ENCODE measurements around the gene LECT2. TPM values are rescaled to one million over a fixed set of nuclear protein-coding genes. Genes with fewer than 3 reads are reported as not detected.
A peak's percentile ranks its signal among the peaks of the same experiment; 100 is the strongest.

Gene LECT2
- total RNA-seq, 2 donors from 2014 or later: not detected

DNA sequence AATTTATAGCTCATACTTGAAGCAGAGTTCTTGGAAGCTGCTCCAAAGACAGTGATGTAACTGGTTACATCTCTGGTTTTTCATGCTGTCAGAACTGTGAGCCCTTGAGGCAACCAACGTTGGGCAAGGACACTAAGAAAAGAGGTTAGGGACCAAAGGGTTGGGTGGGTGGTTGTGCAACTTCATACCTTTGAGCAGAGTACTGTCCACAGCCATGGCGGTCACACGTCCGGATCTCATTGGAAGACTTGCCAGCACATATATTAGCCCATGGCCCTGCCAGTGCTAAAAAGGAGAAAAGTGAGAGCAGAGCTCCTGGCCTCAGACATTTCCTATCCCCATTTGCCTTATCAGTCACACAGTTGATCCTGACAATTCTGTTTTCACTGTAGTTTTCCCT, 2.1 kb downstream of the LECT2 start:
- TF ChIP-seq, protein P1, sequence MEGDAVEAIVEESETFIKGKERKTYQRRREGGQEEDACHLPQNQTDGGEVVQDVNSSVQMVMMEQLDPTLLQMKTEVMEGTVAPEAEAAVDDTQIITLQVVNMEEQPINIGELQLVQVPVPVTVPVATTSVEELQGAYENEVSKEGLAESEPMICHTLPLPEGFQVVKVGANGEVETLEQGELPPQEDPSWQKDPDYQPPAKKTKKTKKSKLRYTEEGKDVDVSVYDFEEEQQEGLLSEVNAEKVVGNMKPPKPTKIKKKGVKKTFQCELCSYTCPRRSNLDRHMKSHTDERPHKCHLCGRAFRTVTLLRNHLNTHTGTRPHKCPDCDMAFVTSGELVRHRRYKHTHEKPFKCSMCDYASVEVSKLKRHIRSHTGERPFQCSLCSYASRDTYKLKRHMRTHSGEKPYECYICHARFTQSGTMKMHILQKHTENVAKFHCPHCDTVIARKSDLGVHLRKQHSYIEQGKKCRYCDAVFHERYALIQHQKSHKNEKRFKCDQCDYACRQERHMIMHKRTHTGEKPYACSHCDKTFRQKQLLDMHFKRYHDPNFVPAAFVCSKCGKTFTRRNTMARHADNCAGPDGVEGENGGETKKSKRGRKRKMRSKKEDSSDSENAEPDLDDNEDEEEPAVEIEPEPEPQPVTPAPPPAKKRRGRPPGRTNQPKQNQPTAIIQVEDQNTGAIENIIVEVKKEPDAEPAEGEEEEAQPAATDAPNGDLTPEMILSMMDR (IDR thresholded peaks at IDR 0.05): no peak
- no peaks in the 10 kb centered on the region for H3K9me3 ChIP-seq
- no peak overlapping the region for H3K27ac ChIP-seq
- H3K4me3 ChIP-seq: no peak overlapping the region
- H3K4me1 ChIP-seq (replicated peaks): no peaks in the 10 kb centered on the region
- no peaks in the 10 kb centered on the region for H3K36me3 ChIP-seq
- DNase-seq (ENCODE audit: low spot score): no peak
- no peaks in the 10 kb centered on the region for H3K27me3 ChIP-seq (replicated peaks; ENCODE audit: insufficient read depth)
- WGBS: 82% methylated on average over 4 of the region's 4 CpGs
- intact Hi-C loops (cut with DNase I): no loop called here

DNA sequence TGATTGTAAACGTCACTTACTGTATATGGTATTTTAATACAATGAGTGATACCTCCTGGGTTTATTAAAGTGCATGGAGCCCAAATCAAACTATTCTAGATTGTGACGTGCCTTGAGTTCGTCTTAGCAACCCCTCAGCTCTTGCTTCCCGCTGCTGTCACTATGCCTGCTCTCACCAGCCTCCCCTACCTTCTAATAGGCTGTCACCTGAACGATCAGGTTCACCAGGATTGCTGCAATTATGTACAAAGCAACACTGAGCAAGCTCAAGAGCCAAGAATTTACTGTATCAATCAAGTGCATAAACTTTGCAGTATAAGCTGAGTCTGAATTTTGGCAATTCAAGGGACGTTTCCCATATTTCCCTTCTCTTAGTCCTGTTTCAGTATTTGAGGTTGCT, 3.0 kb downstream of the LECT2 start:
- intact Hi-C loops (cut with DNase I): no loop called here

DNA sequence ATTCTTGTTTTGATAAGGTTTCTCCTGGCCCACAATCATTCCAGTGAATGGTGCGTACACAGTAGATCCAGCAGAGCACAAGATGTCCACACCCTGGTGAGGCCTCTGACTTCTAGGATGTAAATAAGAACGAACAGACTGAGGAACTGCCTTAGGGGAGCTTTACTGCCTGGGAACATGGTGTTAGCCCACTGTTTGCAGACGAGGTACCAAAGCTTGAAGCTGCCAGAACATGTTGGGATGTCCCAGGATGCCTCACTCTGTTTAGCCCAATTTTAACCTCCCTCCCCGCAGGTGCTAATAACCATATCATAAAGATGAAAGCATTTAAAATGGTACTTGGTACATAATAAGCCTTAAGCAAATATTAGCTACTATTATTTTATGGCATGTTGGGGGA, 3.5 kb downstream of the LECT2 start:
- WGBS: 35% methylated on average over 4 of the region's 4 CpGs
- peak; percentile 39 for DNase-seq (ENCODE audit: low spot score)
- Histone ChIP-seq H3K9me3 (no peaks in the 10 kb centered on the region), H3K4me3 (no peak overlapping the region), H3K27me3 (replicated peaks; ENCODE audit: insufficient read depth) (no peaks in the 10 kb centered on the region), H3K27ac (no peak overlapping the region), H3K36me3 (no peaks in the 10 kb centered on the region), H3K4me1 (replicated peaks) (no peaks in the 10 kb centered on the region)
- intact Hi-C loops (cut with DNase I): no loop called here
- TF ChIP-seq POLR2A (IDR thresholded peaks at IDR 0.05) (no peak), POLR2AphosphoS5 (IDR thresholded peaks at IDR 0.05) (peak; percentile 60)
- TF ChIP-seq, protein P1 (IDR thresholded peaks at IDR 0.05): no peak

More for the DNA sequence above, 3.0 kb downstream of the LECT2 start:
- H3K4me3 ChIP-seq: no peak overlapping the region
- DNase-seq (ENCODE audit: low spot score): no peak
- no peak overlapping the region for H3K27ac ChIP-seq
- TF ChIP-seq, protein P1 (IDR thresholded peaks at IDR 0.05): no peak
- TF ChIP-seq POLR2A (IDR thresholded peaks at IDR 0.05): no peak
- no peak for TF ChIP-seq POLR2AphosphoS5 (IDR thresholded peaks at IDR 0.05)
- no peaks in the 10 kb centered on the region for H3K4me1 ChIP-seq (replicated peaks)
- no peaks in the 10 kb centered on the region for H3K36me3 ChIP-seq
- H3K27me3 ChIP-seq (replicated peaks; ENCODE audit: insufficient read depth): no peaks in the 10 kb centered on the region
- no peaks in the 10 kb centered on the region for H3K9me3 ChIP-seq
- WGBS: 56% methylated on average over 6 of the region's 6 CpGs

DNA sequence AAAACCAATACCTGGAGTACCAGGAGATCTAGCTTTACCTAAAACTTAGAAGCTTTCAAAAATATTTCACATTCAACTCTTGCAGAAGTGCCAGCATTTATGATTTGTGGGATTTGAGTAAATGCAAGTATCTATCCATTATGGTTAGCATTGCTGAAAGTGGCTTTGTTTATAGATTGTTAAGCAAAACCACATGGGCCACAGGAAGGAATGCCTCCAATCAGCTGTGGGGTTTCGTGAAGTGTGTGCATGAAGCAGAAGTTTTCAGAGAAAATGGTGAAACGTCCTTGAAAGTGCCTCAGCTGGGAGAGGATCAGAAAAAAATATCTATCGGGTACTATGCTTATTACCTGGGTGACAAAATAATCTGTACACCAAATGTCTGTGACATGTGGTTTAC, 4.2 kb downstream of the LECT2 start:
- no peak for DNase-seq (ENCODE audit: low spot score)
- TF ChIP-seq POLR2AphosphoS5 (IDR thresholded peaks at IDR 0.05) (no peak), POLR2A (IDR thresholded peaks at IDR 0.05) (no peak)
- TF ChIP-seq, protein P1 (IDR thresholded peaks at IDR 0.05): no peak
- H3K27me3 ChIP-seq (replicated peaks; ENCODE audit: insufficient read depth): no peaks in the 10 kb centered on the region
- no peaks in the 10 kb centered on the region for H3K4me1 ChIP-seq (replicated peaks)
- H3K27ac ChIP-seq: no peak overlapping the region
- no peak overlapping the region for H3K4me3 ChIP-seq
- no peaks in the 10 kb centered on the region for H3K9me3 ChIP-seq
- whole genome bisulfite sequencing: 68% methylated on average over 3 of the region's 3 CpGs
- H3K36me3 ChIP-seq: no peaks in the 10 kb centered on the region
- intact Hi-C loops (cut with DNase I): no loop called here

DNA sequence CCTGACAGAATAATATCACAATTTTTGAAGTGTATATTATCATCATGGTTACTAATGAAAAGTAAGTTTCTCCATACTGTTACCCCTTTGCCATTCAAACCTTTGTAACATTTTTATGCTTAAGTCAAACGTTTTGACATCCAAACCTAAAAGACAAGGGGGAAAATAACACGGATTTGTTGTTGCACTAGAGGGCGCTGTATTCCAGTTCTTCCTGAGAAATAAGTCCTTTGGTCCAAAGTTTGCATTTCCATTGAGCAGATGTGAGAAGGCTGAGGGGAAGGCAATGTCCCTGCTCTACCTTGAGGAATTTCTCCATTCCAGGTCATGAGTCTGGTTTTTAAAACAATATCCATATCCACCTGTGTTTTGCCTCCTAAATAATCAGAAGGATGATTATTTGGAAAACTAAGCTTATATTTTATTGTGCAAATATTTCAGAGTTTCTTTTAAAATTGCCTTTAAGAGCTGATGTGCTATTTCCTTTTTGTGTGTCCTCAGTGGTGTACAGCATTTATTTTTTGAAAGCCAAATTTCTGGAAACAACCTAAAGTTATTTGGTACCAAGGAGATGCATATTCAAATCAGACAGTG, 9.7 kb downstream of the LECT2 start:
- H3K27me3 ChIP-seq (replicated peaks; ENCODE audit: insufficient read depth): no peaks in the 10 kb centered on the region
- no peak overlapping the region for H3K27ac ChIP-seq
- H3K4me1 ChIP-seq (replicated peaks): no peaks in the 10 kb centered on the region
- TF ChIP-seq POLR2AphosphoS5 (IDR thresholded peaks at IDR 0.05) (peak; percentile 40), POLR2A (IDR thresholded peaks at IDR 0.05) (no peak)
- TF ChIP-seq, protein P1 (IDR thresholded peaks at IDR 0.05): peak; percentile 58 to 82 (median 80)
- H3K4me3 ChIP-seq: no peak overlapping the region
- WGBS: 0% methylated on average over 3 of the region's 3 CpGs
- no peaks in the 10 kb centered on the region for H3K9me3 ChIP-seq
- peak; percentile 73 for DNase-seq (ENCODE audit: low spot score)
- intact Hi-C loops (cut with DNase I): loop anchor here (1.0 to 5.0 kb wide), 4 partner anchors 58 to 232 kb away; no protein-coding TSS in a partner anchor
- H3K36me3 ChIP-seq: no peaks in the 10 kb centered on the region
